Keratinocyte (primary cell): ENCODE results near the gene SLC2A11.

Source experiments
- CTCF ChIP-seq, 3 experiments: IDR thresholded peaks in 1 of 3; conservative IDR thresholded peaks in 1 of 3; optimal IDR thresholded peaks in 1 of 3; 2 replicates in 2 of 3; 3 replicates in 1 of 3; pipeline versions ENCODE3 to v1.5.1; 2011; ENCODE audit warnings: low read length in 3 of 3, mild to moderate bottlenecking in 3 of 3, moderate library complexity in 2 of 3, control low read depth in 1 of 3, inconsistent platforms in 1 of 3; ENCODE audit not compliant: insufficient read depth in 2 of 3; ENCODE audit errors: extremely low read depth in 1 of 3
- EZH2 ChIP-seq: IDR thresholded peaks from one replicate; pipeline ENCODE4 v1.6.1; 2012; ENCODE audit warnings: inconsistent platforms, mild to moderate bottlenecking, low read length, moderate library complexity

DNA sequence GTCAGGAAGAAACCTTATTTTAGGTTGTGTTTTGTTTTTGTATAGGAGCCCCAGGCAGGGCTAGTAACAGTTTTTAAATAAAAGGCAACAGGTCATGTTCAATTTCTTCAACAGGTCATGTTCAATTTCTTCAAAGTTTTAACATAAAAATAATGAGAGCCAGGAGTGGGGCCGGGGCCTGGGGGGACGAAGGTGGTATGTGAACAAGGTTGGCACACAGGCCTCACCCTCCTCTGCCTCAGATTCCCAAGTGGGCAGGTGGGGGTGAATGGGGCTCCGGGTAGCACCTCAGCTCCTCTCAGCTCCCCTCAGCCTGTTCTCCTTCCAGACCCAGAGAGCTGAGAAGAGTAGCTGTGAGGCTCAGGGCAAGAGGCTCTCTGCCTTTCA is 23.3 kb upstream of the SLC2A11 start:
- TF ChIP-seq CTCF (optimal IDR thresholded peaks at IDR 0.05 in 1 of 3, IDR thresholded peaks at IDR 0.05 in 1 of 3, conservative IDR thresholded peaks at IDR 0.05 in 1 of 3; ENCODE audit: extremely low read depth in 1 of 3, insufficient read depth in 2 of 3, low read length in 3 of 3) (no peak), EZH2 (no peak)
